K562 (cell line): ENCODE measurements around the gene TXNIP. TPM values are rescaled to one million over a fixed set of nuclear protein-coding genes. Genes with fewer than 3 reads are reported as not detected.

Experiments
- CCNT2 ChIP-seq: IDR thresholded peaks from 2 replicates; pipeline ENCODE4 v1.6.1; 2011; ENCODE audit warnings: borderline replicate concordance, low read depth, mild to moderate bottlenecking, moderate library complexity, mixed read lengths, low read length; ENCODE audit not compliant: insufficient read length; ENCODE audit errors: extremely low read depth
- CEBPG ChIP-seq, 3 experiments: fragments of 200-800 bp in 1 of 3; sonication (Bioruptor generic) in 1 of 3; sonication (generic) in 1 of 3; formaldehyde crosslinking in 1 of 3; IDR thresholded peaks in 2 of 3; conservative IDR thresholded peaks in 1 of 3; 2 replicates each; pipeline versions ENCODE4 v1.6.1 to v1.8.0; 2016 to 2022; ENCODE audit warnings: missing compliant biosample characterization in 2 of 3, missing genetic modification characterization in 2 of 3, mild to moderate bottlenecking in 1 of 3, missing genetic modification reagents in 1 of 3
- ETS2 ChIP-seq: IDR thresholded peaks from 2 replicates; pipeline ENCODE4 v1.6.1; 2016; ENCODE audit warnings: borderline replicate concordance, missing genetic modification characterization, mild to moderate bottlenecking, moderate library complexity, missing compliant biosample characterization; ENCODE audit not compliant: poor library complexity, severe bottlenecking
- EZH2 ChIP-seq: IDR thresholded peaks from 2 replicates; pipeline ENCODE4 v1.6.1; 2012; ENCODE audit warnings: low read depth, mild to moderate bottlenecking, inconsistent platforms, low read length, borderline replicate concordance
- KDM1A ChIP-seq, 2 experiments: fragments of 450-650 bp; IDR thresholded peaks; 2 replicates each; pipeline ENCODE4 v1.6.1; 2016; ENCODE audit warnings: mild to moderate bottlenecking in 2 of 2
- KLF1 ChIP-seq: fragments of 450-650 bp; IDR thresholded peaks from 2 replicates; pipeline ENCODE4 v1.6.1; 2016; ENCODE audit warnings: missing genetic modification characterization, missing compliant biosample characterization
- MBD1 ChIP-seq: fragments of 250-450 bp; sonication (Bioruptor Pico); IDR thresholded peaks from 2 replicates; pipeline ENCODE4 v1.8.0; 2022; ENCODE audit warnings: inconsistent platforms
- NR2C2 ChIP-seq, 2 experiments: fragments of 200-800 bp in 1 of 2; sonication (Bioruptor generic) in 1 of 2; sonication (generic) in 1 of 2; formaldehyde crosslinking in 1 of 2; IDR thresholded peaks; 2 replicates each; pipeline versions ENCODE4 v1.6.1 to v1.8.0; 2016 to 2022; ENCODE audit warnings: mild to moderate bottlenecking in 1 of 2, missing compliant biosample characterization in 1 of 2, missing genetic modification characterization in 1 of 2, missing genetic modification reagents in 1 of 2
- POLR2H ChIP-seq: IDR thresholded peaks from 2 replicates; pipeline ENCODE4 v1.6.1; 2016; ENCODE audit warnings: missing genetic modification characterization, low read depth, mild to moderate bottlenecking, control low read depth, missing compliant biosample characterization, moderate library complexity
- SIN3B ChIP-seq: fragments of 450-650 bp; IDR thresholded peaks from 2 replicates; pipeline ENCODE4 v1.6.1; 2017; ENCODE audit warnings: low read depth, mild to moderate bottlenecking, moderate library complexity
- THRAP3 ChIP-seq: fragments of 450-650 bp; IDR thresholded peaks from 2 replicates; pipeline ENCODE4 v1.6.1; 2016; ENCODE audit warnings: mild to moderate bottlenecking, inconsistent platforms, borderline replicate concordance
- TRIM28 ChIP-seq: fragments of 450-650 bp; IDR thresholded peaks from 2 replicates; pipeline ENCODE4 v1.6.1; 2017
- ZBTB2 ChIP-seq: fragments of 450-650 bp; IDR thresholded peaks from 2 replicates; pipeline ENCODE4 v1.6.1; 2016; ENCODE audit warnings: antibody characterized with exemption
- ZNF232 ChIP-seq: sonication (generic); formaldehyde crosslinking; IDR thresholded peaks from 2 replicates; pipeline ENCODE4 v1.8.0; 2022; ENCODE audit warnings: mild to moderate bottlenecking, missing genetic modification reagents
- ZNF3 ChIP-seq: fragments of 250-450 bp; sonication (Bioruptor Pico); IDR thresholded peaks from 2 replicates; pipeline ENCODE4 v1.5.0; 2021; ENCODE audit warnings: mild to moderate bottlenecking, moderate library complexity
- ZNF584 ChIP-seq: fragments of 200-800 bp; sonication (Bioruptor generic); IDR thresholded peaks from 2 replicates; pipeline ENCODE4 v1.6.1; 2016; ENCODE audit warnings: low read depth, mild to moderate bottlenecking, missing genetic modification characterization, missing compliant biosample characterization
- polyA plus RNA-seq, 8 experiments: library from polyadenylated mRNA; depleted of rRNA in 4 of 8; stranded (reverse) in 5 of 8; unstranded in 3 of 8; fragments of >200 nt; fragmentation: Nextera tagmentation in 2 of 8; fragmentation: Illumina TruSeq in 1 of 8; extraction: Ambion mirVana in 2 of 8; extraction: Trizol in 1 of 8; gene quantifications; 2 replicates each; pipeline versions ENCODE4 v1.2.1 to v1.2.3, GENCODE V29; 2011 to 2014; ENCODE audit warnings: inconsistent platforms in 1 of 8, missing spikeins in 1 of 8
- total RNA-seq, 7 experiments: library from RNA; depleted of rRNA in 6 of 7; stranded (reverse); fragments of >200 nt in 6 of 7; fragmentation: Illumina TruSeq in 2 of 7; extraction: Trizol in 2 of 7; gene quantifications; 2 replicates each; pipeline versions ENCODE4 v1.2.1 to v1.2.3, GENCODE V29; 2011 to 2021; ENCODE audit warnings: low replicate concordance in 1 of 7
- TF ChIP-seq, protein P1 (sequence below): sonication (generic); formaldehyde crosslinking; IDR thresholded peaks from 2 replicates; pipeline ENCODE4 v1.8.1; 2022; ENCODE audit warnings: missing genetic modification reagents
- TF ChIP-seq, protein P2 (sequence below): fragments of 250-450 bp; sonication (Bioruptor Pico); IDR thresholded peaks from 2 replicates; pipeline ENCODE4 v1.8.0; 2021; ENCODE audit warnings: moderate library complexity, mild to moderate bottlenecking, inconsistent platforms

The TXNIP gene
- total and polyA plus RNA-seq, 9 of the 15 experiments (the other 6 are each of a cell fraction or from before 2014, with no cell fraction given) = 120 to 499 (median 257) TPM

- TF ChIP-seq MBD1 (CRISPR knock-in tag) (no peak), THRAP3 (no peak), ZNF584 (CRISPR knock-in tag) (no peak), EZH2 (no peak), ZNF232 (CRISPR knock-in tag) (no peak), KDM1A (IDR thresholded peaks at IDR 0.05) (0 out of 4 replicates have a peak, but pooled peaks of 1 of the 2 experiments have one; percentile 4), ZNF3 (CRISPR knock-in tag) (no peak), ZBTB2 (no peak), CEBPG (CRISPR knock-in tag; IDR thresholded peaks at IDR 0.05) (no peak), CEBPG (tag; conservative IDR thresholded peaks at IDR 0.05 in 1 of 2, IDR thresholded peaks at IDR 0.05 in 1 of 2) (peak in 1 of 2 experiments; percentile 5; a peak in 1 of 4 replicates), POLR2H (0 out of 2 replicates have a peak, but pooled peaks have one; percentile 8), TRIM28 (no peak), ETS2 (tag) (no peak), SIN3B (no peak), KLF1 (no peak), CCNT2 (no peak), NR2C2 (CRISPR knock-in tag; IDR thresholded peaks at IDR 0.05) (no peak), NR2C2 (tag; IDR thresholded peaks at IDR 0.05) (peak; percentile 10; the same call in 1 of the 2 replicates)
- TF ChIP-seq, protein P1, sequence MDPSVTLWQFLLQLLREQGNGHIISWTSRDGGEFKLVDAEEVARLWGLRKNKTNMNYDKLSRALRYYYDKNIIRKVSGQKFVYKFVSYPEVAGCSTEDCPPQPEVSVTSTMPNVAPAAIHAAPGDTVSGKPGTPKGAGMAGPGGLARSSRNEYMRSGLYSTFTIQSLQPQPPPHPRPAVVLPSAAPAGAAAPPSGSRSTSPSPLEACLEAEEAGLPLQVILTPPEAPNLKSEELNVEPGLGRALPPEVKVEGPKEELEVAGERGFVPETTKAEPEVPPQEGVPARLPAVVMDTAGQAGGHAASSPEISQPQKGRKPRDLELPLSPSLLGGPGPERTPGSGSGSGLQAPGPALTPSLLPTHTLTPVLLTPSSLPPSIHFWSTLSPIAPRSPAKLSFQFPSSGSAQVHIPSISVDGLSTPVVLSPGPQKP (CRISPR knock-in tag) = no peak
- TF ChIP-seq, protein P2, sequence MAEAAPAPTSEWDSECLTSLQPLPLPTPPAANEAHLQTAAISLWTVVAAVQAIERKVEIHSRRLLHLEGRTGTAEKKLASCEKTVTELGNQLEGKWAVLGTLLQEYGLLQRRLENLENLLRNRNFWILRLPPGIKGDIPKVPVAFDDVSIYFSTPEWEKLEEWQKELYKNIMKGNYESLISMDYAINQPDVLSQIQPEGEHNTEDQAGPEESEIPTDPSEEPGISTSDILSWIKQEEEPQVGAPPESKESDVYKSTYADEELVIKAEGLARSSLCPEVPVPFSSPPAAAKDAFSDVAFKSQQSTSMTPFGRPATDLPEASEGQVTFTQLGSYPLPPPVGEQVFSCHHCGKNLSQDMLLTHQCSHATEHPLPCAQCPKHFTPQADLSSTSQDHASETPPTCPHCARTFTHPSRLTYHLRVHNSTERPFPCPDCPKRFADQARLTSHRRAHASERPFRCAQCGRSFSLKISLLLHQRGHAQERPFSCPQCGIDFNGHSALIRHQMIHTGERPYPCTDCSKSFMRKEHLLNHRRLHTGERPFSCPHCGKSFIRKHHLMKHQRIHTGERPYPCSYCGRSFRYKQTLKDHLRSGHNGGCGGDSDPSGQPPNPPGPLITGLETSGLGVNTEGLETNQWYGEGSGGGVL = no peak
Observed at GRCh38 chr1:146007489-146008133, 11.2 kb upstream of the TXNIP start (continued).
